Measurements from ENCODE around the gene KDM4F. TPM values are rescaled to one million over a fixed set of nuclear protein-coding genes. Genes with fewer than 3 reads are reported as not detected.

The KDM4F gene
- total and polyA plus RNA-seq, 2 of the 8 experiments (the other 6 are each of a cell fraction or from before 2014, with no cell fraction given): not detected

GRCh38 chr11:95003716-95004115, 45.5 kb upstream of the KDM4F start (continued):
- TF ChIP-seq CHD7 (IDR thresholded peaks at IDR 0.05; ENCODE audit: insufficient replicate concordance, low read length): no peak
- no peak for TF ChIP-seq HDAC2 (IDR thresholded peaks at IDR 0.05; ENCODE audit: borderline replicate concordance in 1 of 2, low read depth in 2 of 2, low read length in 2 of 2)
- no peak for TF ChIP-seq TCF12 (IDR thresholded peaks at IDR 0.05; ENCODE audit: low read depth, low read length)
- TF ChIP-seq, protein P1, sequence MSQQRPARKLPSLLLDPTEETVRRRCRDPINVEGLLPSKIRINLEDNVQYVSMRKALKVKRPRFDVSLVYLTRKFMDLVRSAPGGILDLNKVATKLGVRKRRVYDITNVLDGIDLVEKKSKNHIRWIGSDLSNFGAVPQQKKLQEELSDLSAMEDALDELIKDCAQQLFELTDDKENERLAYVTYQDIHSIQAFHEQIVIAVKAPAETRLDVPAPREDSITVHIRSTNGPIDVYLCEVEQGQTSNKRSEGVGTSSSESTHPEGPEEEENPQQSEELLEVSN (IDR thresholded peaks at IDR 0.05): no peak
- TF ChIP-seq, protein P2, sequence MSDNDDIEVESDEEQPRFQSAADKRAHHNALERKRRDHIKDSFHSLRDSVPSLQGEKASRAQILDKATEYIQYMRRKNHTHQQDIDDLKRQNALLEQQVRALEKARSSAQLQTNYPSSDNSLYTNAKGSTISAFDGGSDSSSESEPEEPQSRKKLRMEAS (IDR thresholded peaks at IDR 0.05): no peak
- TF ChIP-seq RAD21 (IDR thresholded peaks at IDR 0.05 in 1 of 2, conservative IDR thresholded peaks at IDR 0.05 in 1 of 2; ENCODE audit: low read depth in 2 of 2, low read length in 2 of 2): no peak
- TF ChIP-seq KDM5A (IDR thresholded peaks at IDR 0.05; ENCODE audit: low read length): no peak
- TF ChIP-seq ASH2L (IDR thresholded peaks at IDR 0.05; ENCODE audit: low read length): no peak
- TF ChIP-seq ZNF274 (IDR thresholded peaks at IDR 0.05; ENCODE audit: borderline replicate concordance, extremely low read depth, low read length): no peak
- TF ChIP-seq JUN (IDR thresholded peaks at IDR 0.05; ENCODE audit: low read depth, low read length): no peak
